Body of pancreas (tissue), 4 donors: Measurements from ENCODE around the gene SEMA3A. TPM values are rescaled to one million over a fixed set of nuclear protein-coding genes. Genes with fewer than 3 reads are reported as not detected.

Source experiments
- ATAC-seq: fragments of 150-250 bp; one replicate; pipeline ENCODE4 v1.9.1; 2016
- DNase-seq, 4 donors: peaks; one replicate each; pipeline ENCODE4 v3.0.0-alpha.2; 2019
- H3K27ac ChIP-seq, 4 donors: fragments of 200-600 bp; sonication (generic); 1 replicate in 3 of 4; 2 replicates in 1 of 4; pipeline versions ENCODE4 v1.5.1 to v1.6.1; 2016 to 2019; ENCODE audit warnings: mild to moderate bottlenecking in 1 of 4, mixed read lengths in 1 of 4, moderate library complexity in 1 of 4
- H3K27me3 ChIP-seq, 2 donors: fragments of 200-600 bp; sonication (generic); one replicate each; pipeline ENCODE4 v1.6.0; 2016; ENCODE audit warnings: mild to moderate bottlenecking in 1 of 2
- H3K36me3 ChIP-seq, 2 donors: fragments of 200-600 bp; sonication (generic); replicated peaks in 1 of 2; 2 replicates each; pipeline ENCODE4 v1.5.1; 2016; ENCODE audit warnings: low read depth in 2 of 2; ENCODE audit not compliant: insufficient read depth in 1 of 2
- H3K4me1 ChIP-seq: fragments of 200-600 bp; sonication (generic); one replicate; pipeline ENCODE4 v1.6.0; 2016
- H3K4me3 ChIP-seq, 2 donors: fragments of 200-600 bp; sonication (generic); 1 replicate in 1 of 2; 2 replicates in 1 of 2; pipeline ENCODE4 v1.5.1; 2016 to 2019
- H3K9me3 ChIP-seq, 3 donors: fragments of 200-600 bp; sonication (generic); 1 replicate in 2 of 3; 2 replicates in 1 of 3; pipeline ENCODE4 v1.5.1; 2016
- CTCF ChIP-seq, 7 experiments: fragments of 450-650 bp in 4 of 7; fragments of 200-600 bp in 3 of 7; sonication (generic) in 3 of 7; IDR thresholded peaks; one replicate each; pipeline ENCODE4 v1.5.1; 2016 to 2019; ENCODE audit warnings: antibody characterized with exemption in 7 of 7
- POLR2A ChIP-seq, 3 donors: fragments of 450-650 bp; IDR thresholded peaks; one replicate each; pipeline ENCODE4 v1.6.1; 2016; ENCODE audit warnings: antibody characterized with exemption in 3 of 3, mild to moderate bottlenecking in 2 of 3
- WGBS, 2 donors: methylation state at CpG; one replicate each; pipeline ENCODE4 v1.1.5; 2017; 5-methylcytosine and 5-hydroxymethylcytosine counted together
- intact Hi-C: fragments of 100-400 bp; cut with DNase I; formaldehyde crosslinking; loops from one replicate; pipeline ENCODE4 v1.15.1; 2023
- total RNA-seq, 2 donors: library from RNA; depleted of rRNA; stranded (reverse); fragments of >200 nt; gene quantifications; one replicate each; pipeline ENCODE4 v1.1.0, GENCODE V29; 2016

SEMA3A gene
- total RNA-seq, 2 donors from 2014 or later: 0.33 to 2.6 TPM

DNA sequence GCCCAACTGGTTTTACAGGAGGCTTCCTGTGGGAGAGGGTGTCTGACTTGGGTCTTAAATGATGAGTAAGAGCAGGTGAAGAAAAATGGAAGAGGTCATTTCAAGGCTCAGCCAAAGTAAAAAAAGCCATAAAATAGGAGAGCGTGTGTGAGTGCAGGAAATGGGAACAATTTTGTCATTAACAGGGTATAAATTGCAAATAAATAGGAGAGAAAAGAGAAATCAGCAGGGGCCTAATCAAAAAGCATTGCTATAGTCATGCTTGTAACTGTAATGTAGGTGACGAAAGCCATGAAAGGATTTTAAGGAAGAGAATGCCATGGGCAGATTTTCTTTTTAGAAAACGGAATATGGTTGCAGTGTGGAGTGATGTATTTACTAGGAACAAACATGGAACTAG, 15.7 kb upstream of the SEMA3A start:
- H3K27me3 ChIP-seq: no peaks in the 10 kb centered on the region
- no peaks in the 10 kb centered on the region for H3K9me3 ChIP-seq
- no peaks in the 10 kb centered on the region for H3K4me1 ChIP-seq
- TF ChIP-seq CTCF (IDR thresholded peaks at IDR 0.05) (no peak), POLR2A (IDR thresholded peaks at IDR 0.05) (no peak)
- no peak overlapping the region for H3K4me3 ChIP-seq
- intact Hi-C loops: no loop called here
- no peak for DNase-seq
- WGBS, 2 donors: 81 to 85% methylated on average over 3 of the region's 3 CpGs
- ATAC-seq: no peak
- H3K27ac ChIP-seq: no peak overlapping the region
- H3K36me3 ChIP-seq: no peaks in the 10 kb centered on the region

DNA sequence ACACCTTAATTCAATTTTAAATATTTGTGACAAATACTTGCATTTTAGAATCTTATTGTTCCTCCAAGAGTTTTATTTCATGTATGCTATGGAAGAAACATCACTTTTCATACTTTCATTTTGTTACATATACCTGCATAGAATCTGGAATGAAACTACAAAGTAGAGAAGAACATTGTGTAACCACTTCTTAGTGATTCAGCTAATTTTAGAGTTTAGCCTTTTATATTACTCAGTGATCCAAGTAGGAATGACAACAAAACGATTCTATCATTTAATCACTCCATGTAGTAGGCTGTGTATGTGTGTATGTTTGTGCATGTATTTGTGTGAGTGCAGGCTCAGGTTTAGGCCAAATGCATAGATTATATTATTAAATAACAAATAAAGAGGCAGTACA, 14.4 kb upstream of the SEMA3A start:
- intact Hi-C loops: no loop called here
- H3K36me3 ChIP-seq: no peaks in the 10 kb centered on the region
- WGBS, 2 donors: 47 to 51% methylated on average over 1 of the region's 1 CpG
- DNase-seq (no peak), ATAC-seq (no peak)
- no peaks in the 10 kb centered on the region for H3K4me1 ChIP-seq
- no peak overlapping the region for H3K27ac ChIP-seq
- no peak for TF ChIP-seq CTCF (IDR thresholded peaks at IDR 0.05)
- TF ChIP-seq POLR2A (IDR thresholded peaks at IDR 0.05): no peak
- no peaks in the 10 kb centered on the region for H3K9me3 ChIP-seq
- no peak overlapping the region for H3K4me3 ChIP-seq
- no peaks in the 10 kb centered on the region for H3K27me3 ChIP-seq

- ATAC-seq: no peak
- 89 to 93% methylated on average over 2 of the region's 2 CpGs for WGBS, 2 donors
These were observed 13.0 kb upstream of the SEMA3A start for GRCh38 chr7:84207615-84208014.

DNA sequence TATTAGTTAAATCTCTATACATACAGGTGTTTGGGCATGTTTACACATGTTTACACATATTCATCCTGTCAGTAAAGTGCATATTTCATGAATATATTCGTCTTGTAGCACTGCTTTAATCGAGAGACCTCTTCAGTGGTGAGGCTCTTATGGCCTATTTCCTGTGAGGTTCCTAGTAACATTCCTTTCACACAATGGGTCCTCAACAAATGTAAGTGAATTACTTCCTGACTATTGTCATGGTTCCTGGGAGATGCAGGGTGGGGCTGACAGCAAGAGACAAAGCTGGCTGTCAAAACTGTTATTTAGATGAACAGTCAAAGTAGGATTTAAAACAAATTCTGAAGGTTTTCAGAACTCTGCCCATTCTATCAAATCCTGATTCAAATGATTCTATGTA, 12.4 kb upstream of the SEMA3A start:
- no peak for TF ChIP-seq POLR2A (IDR thresholded peaks at IDR 0.05)
- TF ChIP-seq CTCF (IDR thresholded peaks at IDR 0.05): no peak
- DNase-seq (no peak), ATAC-seq (no peak)
- Histone ChIP-seq H3K9me3 (no peaks in the 10 kb centered on the region), H3K27ac (no peak overlapping the region), H3K4me1 (no peaks in the 10 kb centered on the region), H3K4me3 (no peak overlapping the region), H3K27me3 (no peaks in the 10 kb centered on the region), H3K36me3 (no peaks in the 10 kb centered on the region)
- WGBS, 2 donors: 72 to 76% methylated on average over 2 of the region's 2 CpGs
- intact Hi-C loops: no loop called here

More at GRCh38 chr7:84207615-84208014, 13.0 kb upstream of the SEMA3A start:
- Histone ChIP-seq H3K27me3 (no peaks in the 10 kb centered on the region), H3K9me3 (no peaks in the 10 kb centered on the region), H3K36me3 (no peaks in the 10 kb centered on the region), H3K4me3 (no peak overlapping the region), H3K4me1 (no peaks in the 10 kb centered on the region), H3K27ac (no peak overlapping the region)
- DNase-seq: no peak
- intact Hi-C loops: no loop called here
- TF ChIP-seq CTCF (IDR thresholded peaks at IDR 0.05) (no peak), POLR2A (IDR thresholded peaks at IDR 0.05) (no peak)

GRCh38 chr7:84204655-84205054, 10.1 kb upstream of the SEMA3A start:
- ATAC-seq: no peak
- WGBS, 2 donors: 46 to 49% methylated on average over 3 of the region's 3 CpGs
- Histone ChIP-seq H3K9me3 (no peaks in the 10 kb centered on the region), H3K4me3 (no peak overlapping the region), H3K27me3 (no peaks in the 10 kb centered on the region), H3K27ac (no peak overlapping the region), H3K36me3 (no peaks in the 10 kb centered on the region), H3K4me1 (no peaks in the 10 kb centered on the region)
- no peak for TF ChIP-seq POLR2A (IDR thresholded peaks at IDR 0.05)
- TF ChIP-seq CTCF (IDR thresholded peaks at IDR 0.05): no peak
- no peak for DNase-seq
- intact Hi-C loops: no loop called here
